ENCODE data around the gene TMEM259.

TMEM259 gene

GRCh38 chr19:1020868-1021425 is at the start of gene TMEM259:
TMEM259 (minus strand) TSS chr19:1021123; CDS start chr19:1020996, 127 bp downstream.
- DNase-seq = peak; percentile 97 to 99

- DNase-seq = no peak
Measured at GRCh38 chr19:1070576-1070930, 49.6 kb upstream of the TMEM259 start.

- peak; percentile 51 to 67 for DNase-seq
Measured at GRCh38 chr19:1069009-1069779, 48.3 kb upstream of the TMEM259 start.

GRCh38 chr19:1068009-1069001 is 47.4 kb upstream of the TMEM259 start:
- peak; percentile 57 to 60 for DNase-seq

- no peak for DNase-seq
Measured at GRCh38 chr19:1067341-1067957, 46.5 kb upstream of the TMEM259 start.

- DNase-seq = peak; percentile 77 to 84
Measured at GRCh38 chr19:1066748-1067340, 45.9 kb upstream of the TMEM259 start, which contains the start of gene ARHGAP45. ARHGAP45 (plus strand) TSS chr19:1067167; CDS start chr19:1067406, 239 bp downstream.

- no peak for DNase-seq
Measured at GRCh38 chr19:1066251-1066747, 45.4 kb upstream of the TMEM259 start.

GRCh38 chr19:1065606-1066109 is 44.7 kb upstream of the TMEM259 start:
- DNase-seq = no peak

GRCh38 chr19:1064661-1065605 is 44.0 kb upstream of the TMEM259 start:
- DNase-seq = peak; percentile 69 to 74

GRCh38 chr19:1063909-1064660 is 43.2 kb upstream of the TMEM259 start:
- no peak for DNase-seq

GRCh38 chr19:1063030-1063908 is 42.3 kb upstream of the TMEM259 start:
- DNase-seq = peak in 1 of 2 donors; percentile 57

- DNase-seq = no peak
Measured at GRCh38 chr19:1062387-1063029, 41.6 kb upstream of the TMEM259 start.

GRCh38 chr19:1061987-1062386 is 41.1 kb upstream of the TMEM259 start:
- DNase-seq = no peak

GRCh38 chr19:1060689-1061088 is 39.8 kb upstream of the TMEM259 start:
- DNase-seq = no peak

GRCh38 chr19:1058112-1058511 is 37.2 kb upstream of the TMEM259 start:
- no peak for DNase-seq

GRCh38 chr19:1057176-1057855 is 36.4 kb upstream of the TMEM259 start:
- DNase-seq = peak; percentile 55 to 64

GRCh38 chr19:1055886-1056620 is 35.1 kb upstream of the TMEM259 start:
- no peak for DNase-seq

Data from activated CD4-positive, alpha-beta T cell treated with anti-CD3 and anti-CD28 coated beads for 4 hours (primary cell).